WTC11 (cell line): ENCODE measurements around the gene STAG1. TPM values are rescaled to one million over a fixed set of nuclear protein-coding genes. Genes with fewer than 3 reads are reported as not detected.
"Not testable (repeated sequence)": the region's sequence is repeated elsewhere in the genome, so short reads cannot be mapped to it uniquely, and the experiment has no call there.

ENCODE experiments used
- ATAC-seq: fragments of 200-7000 bp; cut with Tn5 transposase; 2 replicates; pipeline ENCODE4 v1.10.0; 2021; ENCODE audit warnings: mild to moderate bottlenecking, moderate library complexity
- CTCF ChIA-PET: fragments of 300-600 bp; sonication (Branson Sonifier 250); formaldehyde crosslinking; loops from one replicate; lab custom pipeline; 2021; ENCODE audit warnings: antibody characterized with exemption; lab: Charles Lee
- POLR2A ChIA-PET: fragments of 350-600 bp; sonication (Branson Sonifier 250); formaldehyde crosslinking; loops from one replicate; lab custom pipeline; 2021; ENCODE audit warnings: antibody characterized with exemption; lab: Charles Lee
- DNase-seq: peaks from one replicate; pipeline ENCODE4 v3.0.0; 2021; ENCODE audit warnings: low spot score
- H3K27ac Mint-ChIP-seq: 2 replicates; pipeline ENCODE4 v1.8.0; 2021; ENCODE audit warnings: mixed read lengths
- H3K27me3 Mint-ChIP-seq: 2 replicates; pipeline ENCODE4 v1.8.0; 2021; ENCODE audit warnings: low read depth, mild to moderate bottlenecking, moderate library complexity, mixed read lengths
- H3K36me3 Mint-ChIP-seq: 2 replicates; pipeline ENCODE4 v1.8.0; 2021; ENCODE audit warnings: mixed read lengths
- H3K4me1 Mint-ChIP-seq: 2 replicates; pipeline ENCODE4 v1.8.0; 2022; ENCODE audit warnings: mixed read lengths
- H3K4me3 Mint-ChIP-seq: 2 replicates; pipeline ENCODE4 v1.8.0; 2021; ENCODE audit warnings: mild to moderate bottlenecking, moderate library complexity, mixed read lengths
- H3K9me3 Mint-ChIP-seq: 2 replicates; pipeline ENCODE4 v1.8.0; 2021; ENCODE audit warnings: mixed read lengths
- E2F1 ChIP-seq: sonication (generic); formaldehyde crosslinking; IDR thresholded peaks from 2 replicates; pipeline ENCODE4 v1.8.0; 2022; ENCODE audit warnings: mild to moderate bottlenecking, missing genetic modification reagents
- HMGXB4 ChIP-seq: sonication (generic); formaldehyde crosslinking; IDR thresholded peaks from 2 replicates; pipeline ENCODE4 v1.8.1; 2023; ENCODE audit warnings: mild to moderate bottlenecking, moderate library complexity, missing genetic modification reagents
- IRF2 ChIP-seq: sonication (generic); formaldehyde crosslinking; IDR thresholded peaks from 2 replicates; pipeline ENCODE4 v1.8.0; 2022; ENCODE audit warnings: low read depth, missing genetic modification reagents, borderline replicate concordance
- KAT7 ChIP-seq: sonication (generic); formaldehyde crosslinking; IDR thresholded peaks from 2 replicates; pipeline ENCODE4 v1.8.1; 2023; ENCODE audit warnings: missing genetic modification reagents, mild to moderate bottlenecking, borderline replicate concordance
- MXD4 ChIP-seq: fragments of 250-450 bp; sonication (Bioruptor Pico); IDR thresholded peaks from 2 replicates; pipeline ENCODE4 v1.8.0; 2021; ENCODE audit warnings: mild to moderate bottlenecking, moderate library complexity, borderline replicate concordance
- MYBL2 ChIP-seq: sonication (generic); formaldehyde crosslinking; IDR thresholded peaks from 2 replicates; pipeline ENCODE4 v1.8.1; 2023; ENCODE audit warnings: mild to moderate bottlenecking, moderate library complexity, missing genetic modification reagents
- RELA ChIP-seq: sonication (generic); formaldehyde crosslinking; IDR thresholded peaks from 2 replicates; pipeline ENCODE4 v1.8.1; 2022; ENCODE audit warnings: missing genetic modification reagents, mild to moderate bottlenecking, borderline replicate concordance
- USF1 ChIP-seq: sonication (generic); formaldehyde crosslinking; IDR thresholded peaks from 2 replicates; pipeline ENCODE4 v1.8.0; 2022; ENCODE audit warnings: mild to moderate bottlenecking, missing genetic modification reagents
- ZNF532 ChIP-seq: fragments of 250-450 bp; sonication (Bioruptor Pico); IDR thresholded peaks from 2 replicates; pipeline ENCODE4 v1.9.0; 2021; ENCODE audit warnings: mild to moderate bottlenecking, borderline replicate concordance
- total RNA-seq: library from RNA; stranded (reverse); gene quantifications from 3 replicates; pipeline ENCODE4 v1.2.3, GENCODE V29; 2021

Gene STAG1
- total RNA-seq, 1 experiment from 2014 or later: 20.7 TPM

- H3K9me3 Mint-ChIP-seq: no peaks in the 10 kb centered on the region
These were observed 39.2 kb downstream of the STAG1 start for GRCh38 chr3:136712941-136713340.

GRCh38 chr3:136711888-136712287, 40.3 kb downstream of the STAG1 start:
- H3K4me3 Mint-ChIP-seq, DNase-seq, POLR2A ChIA-PET, ATAC-seq, H3K36me3 Mint-ChIP-seq, H3K4me1 Mint-ChIP-seq, H3K27me3 Mint-ChIP-seq, H3K9me3 Mint-ChIP-seq, H3K27ac Mint-ChIP-seq: not testable (repeated sequence)
- CTCF ChIA-PET: interaction anchor here (1.2 kb wide), 1 partner anchor 41 kb away, joined by 3 read pairs; the partner anchor contains the start of gene STAG1

More at GRCh38 chr3:136712941-136713340, 39.2 kb downstream of the STAG1 start:
- ChIA-PET CTCF (no interaction called here), POLR2A (interaction anchor here (0.6 kb wide), 1 partner anchor 554 kb away, joined by 3 read pairs; no protein-coding TSS in a partner anchor)
- peaks cover 2% of the 10 kb centered on the region; the same call in 1 of the 2 replicates for H3K4me1 Mint-ChIP-seq
- DNase-seq: no peak
- H3K36me3 Mint-ChIP-seq: no peaks in the 10 kb centered on the region
- no peak for ATAC-seq
- no peak for TF ChIP-seq HMGXB4
- TF ChIP-seq IRF2: no peak
- no peak for TF ChIP-seq RELA (CRISPR knock-in tag)
- TF ChIP-seq MYBL2 (CRISPR knock-in tag): no peak
- TF ChIP-seq USF1 (CRISPR knock-in tag): no peak
- H3K27ac Mint-ChIP-seq: no peak overlapping the region
- no peaks in the 10 kb centered on the region for H3K27me3 Mint-ChIP-seq
- H3K4me3 Mint-ChIP-seq: no peak overlapping the region

GRCh38 chr3:136711277-136711676, 40.9 kb downstream of the STAG1 start:
- ATAC-seq (no peak), DNase-seq (no peak)
- H3K4me1 Mint-ChIP-seq: peaks cover 4% of the 10 kb centered on the region
- no peaks in the 10 kb centered on the region for H3K27me3 Mint-ChIP-seq
- no peak overlapping the region for H3K27ac Mint-ChIP-seq
- no peak overlapping the region for H3K4me3 Mint-ChIP-seq
- POLR2A ChIA-PET: no interaction called here
- H3K9me3 Mint-ChIP-seq: no peaks in the 10 kb centered on the region
- CTCF ChIA-PET: interaction anchor here (1.2 kb wide), 1 partner anchor 41 kb away, joined by 3 read pairs; the partner anchor contains the start of gene STAG1
- TF ChIP-seq E2F1 (CRISPR knock-in tag) (no peak), ZNF532 (no peak), KAT7 (CRISPR knock-in tag) (no peak), MXD4 (CRISPR knock-in tag) (no peak)
- H3K36me3 Mint-ChIP-seq: no peaks in the 10 kb centered on the region

GRCh38 chr3:136709775-136710174, 42.4 kb downstream of the STAG1 start:
- POLR2A ChIA-PET, H3K27me3 Mint-ChIP-seq, H3K4me1 Mint-ChIP-seq, H3K4me3 Mint-ChIP-seq, H3K9me3 Mint-ChIP-seq, H3K36me3 Mint-ChIP-seq, H3K27ac Mint-ChIP-seq, DNase-seq, ATAC-seq, CTCF ChIA-PET: not testable (repeated sequence)
